PC-3 (cell line): ENCODE data around the gene FBLN5. TPM values are rescaled to one million over a fixed set of nuclear protein-coding genes. Genes with fewer than 3 reads are reported as not detected.
"Not testable (repeated sequence)": the region's sequence is repeated elsewhere in the genome, so short reads cannot be mapped to it uniquely, and the experiment has no call there.

ENCODE experiments used
- ATAC-seq: fragments of 200-7000 bp; cut with Tn5 transposase; 2 replicates; pipeline ENCODE4 v1.9.1; 2020; ENCODE audit warnings: mild to moderate bottlenecking, moderate library complexity
- BruUV-seq: library from RNA; stranded (reverse); fragments of 400-500 nt; replicated peaks from 2 replicates; lab custom pipeline; 2021; lab: Mats Ljungman, UMichigan
- CTCF ChIA-PET: fragments of 300-600 bp; sonication (Branson Sonifier 250); formaldehyde crosslinking; loops from one replicate; lab custom pipeline; 2022; ENCODE audit warnings: antibody characterized with exemption; lab: Charles Lee
- POLR2A ChIA-PET: fragments of 300-600 bp; sonication (Branson Sonifier 250); formaldehyde crosslinking; loops from one replicate; lab custom pipeline; 2022; ENCODE audit warnings: antibody characterized with exemption; ENCODE audit not compliant: unreplicated experiment; lab: Charles Lee
- DNase-seq: peaks from one replicate; pipeline ENCODE4 v3.0.0-alpha.2; 2015
- H2AFZ ChIP-seq: fragments of 300-600 bp; sonication (generic); 2 replicates; pipeline ENCODE4 v1.6.0; 2016; ENCODE audit warnings: antibody characterized with exemption, low read length
- H3F3A ChIP-seq: fragments of 300-600 bp; sonication (generic); one replicate; pipeline ENCODE4 v1.6.0; 2017; ENCODE audit warnings: antibody characterized with exemption, low read length, control low read depth, mild to moderate bottlenecking; ENCODE audit not compliant: unreplicated experiment
- H3K27ac ChIP-seq: fragments of 300-600 bp; sonication (generic); 2 replicates; pipeline ENCODE4 v1.5.1; 2016; ENCODE audit warnings: mild to moderate bottlenecking, low read length
- H3K27me3 ChIP-seq: fragments of 300-600 bp; sonication (generic); 2 replicates; pipeline ENCODE4 v1.6.1; 2016; ENCODE audit warnings: low read length, mixed read lengths
- H3K36me3 ChIP-seq: fragments of 300-600 bp; sonication (generic); 2 replicates; pipeline ENCODE4 v1.6.1; 2016; ENCODE audit warnings: low read depth, mixed run types, low read length, mixed read lengths
- H3K4me1 ChIP-seq: fragments of 300-600 bp; sonication (generic); 2 replicates; pipeline ENCODE4 v1.5.1; 2016; ENCODE audit warnings: low read length; ENCODE audit not compliant: insufficient read depth
- H3K4me2 ChIP-seq: fragments of 300-600 bp; sonication (generic); 2 replicates; pipeline ENCODE4 v1.6.0; 2016; ENCODE audit warnings: low read length
- H3K4me3 ChIP-seq: fragments of 300-600 bp; sonication (generic); 2 replicates; pipeline ENCODE4 v1.5.1; 2016; ENCODE audit warnings: mild to moderate bottlenecking, low read length, mixed read lengths
- H3K79me2 ChIP-seq: fragments of 300-600 bp; sonication (generic); 2 replicates; pipeline ENCODE4 v1.6.1; 2017; ENCODE audit warnings: low read length, mixed read lengths
- H3K9ac ChIP-seq: fragments of 300-600 bp; sonication (generic); 2 replicates; pipeline ENCODE4 v1.6.0; 2016; ENCODE audit warnings: mild to moderate bottlenecking, low read length
- H3K9me2 ChIP-seq: fragments of 300-600 bp; sonication (generic); replicated peaks from 2 replicates; pipeline ENCODE4 v1.6.1; 2016; ENCODE audit warnings: mixed run types, low read length, mixed read lengths
- H3K9me3 ChIP-seq: fragments of 300-600 bp; sonication (generic); 2 replicates; pipeline ENCODE4 v1.6.1; 2016; ENCODE audit warnings: low read length, mixed read lengths
- H4K20me1 ChIP-seq: fragments of 300-600 bp; sonication (generic); 2 replicates; pipeline ENCODE4 v1.6.1; 2016; ENCODE audit warnings: low read length, mixed read lengths
- CTCF ChIP-seq: fragments of 300-600 bp; sonication (generic); conservative IDR thresholded peaks from 2 replicates; pipeline ENCODE4 v1.5.1; 2017; ENCODE audit warnings: antibody characterized with exemption, low read depth, mild to moderate bottlenecking, low read length
- EZH2 ChIP-seq: fragments of 300-600 bp; sonication (generic); IDR thresholded peaks from one replicate; pipeline ENCODE4 v1.6.1; 2017; ENCODE audit warnings: antibody characterized with exemption, mild to moderate bottlenecking, low read length; ENCODE audit not compliant: unreplicated experiment
- EZH2phosphoT487 ChIP-seq: fragments of 300-600 bp; sonication (generic); IDR thresholded peaks from 2 replicates; pipeline ENCODE4 v1.6.1; 2018; ENCODE audit warnings: mild to moderate bottlenecking, antibody characterized with exemption, low read length, borderline replicate concordance
- intact Hi-C: fragments of 100-400 bp; cut with micrococcal nuclease; formaldehyde crosslinking; loops from 2 replicates; pipeline ENCODE4 v1.9.0; 2023
- total RNA-seq: library from RNA; depleted of rRNA; stranded (reverse); fragments of >200 nt; gene quantifications from 2 replicates; pipeline ENCODE4 v1.2.3, GENCODE V29; 2014

The FBLN5 gene
- total RNA-seq, 1 experiment from 2014 or later: 0.58 TPM

DNA sequence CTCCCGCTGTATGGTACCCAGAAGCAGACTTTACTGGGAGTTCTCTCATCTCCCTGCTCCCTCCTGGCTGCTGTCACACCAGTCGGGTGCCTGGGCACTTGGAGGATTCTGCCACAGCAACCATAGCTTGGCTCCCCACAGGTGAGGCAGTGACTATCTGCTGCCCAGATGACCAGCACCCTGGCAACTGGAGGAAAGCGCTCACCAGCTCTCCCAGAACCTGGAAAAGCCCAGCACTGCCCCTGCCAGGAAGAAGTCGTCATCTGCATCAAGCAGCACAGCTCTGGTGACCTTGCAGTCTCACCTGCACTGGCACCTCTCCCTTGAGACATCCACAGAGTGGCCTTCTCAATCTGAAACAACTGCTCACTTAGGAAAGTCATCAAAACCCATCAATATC is 48.3 kb downstream of the FBLN5 start:
- no peak overlapping the region for H3K9ac ChIP-seq
- no peak overlapping the region for H3K27ac ChIP-seq
- no peaks in the 10 kb centered on the region for H3K9me2 ChIP-seq
- no peaks in the 10 kb centered on the region for H3K9me3 ChIP-seq
- H3K36me3 ChIP-seq: no peaks in the 10 kb centered on the region
- BruUV-seq: no TSS peak
- POLR2A ChIA-PET: interaction anchor here (0.5 kb wide), 1 partner anchor 348 kb away, joined by 3 read pairs; no protein-coding TSS in a partner anchor
- DNase-seq (peak; percentile 68), ATAC-seq (peak; percentile 79)
- no peaks in the 10 kb centered on the region for H3K79me2 ChIP-seq
- H3K4me1 ChIP-seq: no peaks in the 10 kb centered on the region
- CTCF ChIA-PET: no interaction called here
- no peaks in the 10 kb centered on the region for H3F3A ChIP-seq
- no peak overlapping the region for H3K4me3 ChIP-seq
- H4K20me1 ChIP-seq: no peaks in the 10 kb centered on the region
- no peak overlapping the region for H3K4me2 ChIP-seq
- H3K27me3 ChIP-seq: peaks cover 6% of the 10 kb centered on the region; the same call in 1 of the 2 replicates
- no peak for TF ChIP-seq EZH2phosphoT487
- peak; percentile 67 for TF ChIP-seq CTCF
- intact Hi-C loops: no loop called here
- H2AFZ ChIP-seq: peak overlapping the region; percentile 21; the same call in 1 of the 2 replicates

DNA sequence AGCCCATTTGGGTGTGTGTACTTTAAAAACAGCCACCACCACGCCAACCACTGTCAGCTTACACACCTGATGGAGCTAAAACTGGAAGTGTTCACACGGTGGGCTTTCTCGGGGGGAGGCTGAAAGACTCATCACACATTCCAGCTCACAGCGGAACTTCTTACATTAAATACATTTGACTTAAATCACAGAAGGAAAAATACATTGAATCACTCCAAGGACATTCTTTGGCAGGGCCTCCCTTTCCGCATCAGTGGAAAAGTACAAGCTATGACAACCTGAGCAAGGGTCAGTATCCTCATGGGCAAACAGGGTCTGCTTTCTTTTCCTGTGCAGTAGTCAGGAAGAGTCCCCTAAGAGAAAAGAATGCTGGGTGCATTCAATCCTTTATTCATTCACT is 49.1 kb downstream of the FBLN5 start:
- Histone ChIP-seq H3K9ac (no peak overlapping the region), H2AFZ (no peak overlapping the region), H3K36me3 (no peaks in the 10 kb centered on the region), H3K4me1 (no peaks in the 10 kb centered on the region), H3K27me3 (peaks cover 6% of the 10 kb centered on the region; the same call in 1 of the 2 replicates), H3F3A (no peaks in the 10 kb centered on the region), H4K20me1 (no peaks in the 10 kb centered on the region), H3K27ac (no peak overlapping the region), H3K4me2 (no peak overlapping the region), H3K79me2 (no peaks in the 10 kb centered on the region), H3K9me3 (no peaks in the 10 kb centered on the region), H3K4me3 (no peak overlapping the region), H3K9me2 (no peaks in the 10 kb centered on the region)
- ChIA-PET POLR2A (no interaction called here), CTCF (no interaction called here)
- no peak for ATAC-seq
- BruUV-seq: no TSS peak
- no peak for DNase-seq
- no peak for TF ChIP-seq EZH2phosphoT487
- TF ChIP-seq CTCF: no peak
- no peak for TF ChIP-seq EZH2
- intact Hi-C loops: no loop called here

- H2AFZ ChIP-seq, H3K9ac ChIP-seq, H3K4me3 ChIP-seq, POLR2A ChIA-PET, H3K4me1 ChIP-seq, H4K20me1 ChIP-seq, H3K27ac ChIP-seq, H3K9me3 ChIP-seq, H3K9me2 ChIP-seq, H3K79me2 ChIP-seq, BruUV-seq, CTCF ChIA-PET, H3K4me2 ChIP-seq, H3F3A ChIP-seq, H3K27me3 ChIP-seq, intact Hi-C loops, H3K36me3 ChIP-seq, ATAC-seq, DNase-seq: not testable (repeated sequence)
These were observed 49.8 kb downstream of the FBLN5 start for GRCh38 chr14:91897716-91898115.
